LNCAP (cell line): ENCODE measurements around the gene STAC.

Experiments
- TF ChIP-seq, protein P1 (sequence below): fragments of 450-650 bp; IDR thresholded peaks from 2 replicates; pipeline ENCODE4 v1.5.1; 2017; ENCODE audit warnings: mild to moderate bottlenecking

STAC gene, protein sequence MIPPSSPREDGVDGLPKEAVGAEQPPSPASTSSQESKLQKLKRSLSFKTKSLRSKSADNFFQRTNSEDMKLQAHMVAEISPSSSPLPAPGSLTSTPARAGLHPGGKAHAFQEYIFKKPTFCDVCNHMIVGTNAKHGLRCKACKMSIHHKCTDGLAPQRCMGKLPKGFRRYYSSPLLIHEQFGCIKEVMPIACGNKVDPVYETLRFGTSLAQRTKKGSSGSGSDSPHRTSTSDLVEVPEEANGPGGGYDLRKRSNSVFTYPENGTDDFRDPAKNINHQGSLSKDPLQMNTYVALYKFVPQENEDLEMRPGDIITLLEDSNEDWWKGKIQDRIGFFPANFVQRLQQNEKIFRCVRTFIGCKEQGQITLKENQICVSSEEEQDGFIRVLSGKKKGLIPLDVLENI

DNA sequence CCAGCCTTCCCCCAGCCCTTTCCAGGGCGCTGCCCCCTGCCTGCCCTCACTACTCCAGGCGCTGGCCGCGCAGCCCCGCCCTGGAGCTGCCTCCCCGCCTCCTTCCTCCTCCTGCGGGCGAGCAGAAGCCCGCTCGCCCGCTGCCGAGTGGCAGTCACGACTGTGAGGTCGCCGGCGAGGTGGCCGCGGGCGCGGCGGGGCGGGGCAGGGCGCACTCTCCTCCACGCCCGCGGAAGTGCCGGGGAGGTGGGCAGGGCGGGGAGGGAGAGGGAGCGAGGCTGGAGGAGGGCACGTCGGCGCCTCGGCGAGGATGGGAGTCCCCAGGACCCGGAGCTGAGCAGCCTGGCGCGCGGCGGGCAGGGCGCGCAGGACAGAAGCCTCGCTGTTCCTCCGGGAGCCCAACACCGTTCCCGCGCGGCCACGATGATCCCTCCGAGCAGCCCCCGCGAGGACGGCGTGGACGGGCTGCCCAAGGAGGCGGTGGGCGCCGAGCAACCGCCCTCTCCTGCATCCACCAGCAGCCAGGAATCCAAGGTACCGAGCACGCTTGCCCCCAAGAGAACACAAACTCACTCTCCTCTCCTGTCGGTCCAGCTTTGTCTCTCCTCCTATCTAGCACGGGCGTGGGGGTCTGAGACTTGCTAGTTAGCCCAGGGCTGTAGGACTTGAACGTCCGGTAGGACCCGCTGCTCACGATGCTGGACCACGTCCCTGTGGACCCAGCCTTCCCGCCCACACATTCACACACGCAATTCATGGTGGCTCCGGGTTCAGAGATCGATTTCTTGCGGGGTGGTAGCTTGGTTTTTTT lies at the start of gene STAC:
STAC (plus strand) TSS at position 284 of the 811 bp plus-strand sequence; CDS start at position 424, 140 bp downstream.
- TF ChIP-seq, protein P1, sequence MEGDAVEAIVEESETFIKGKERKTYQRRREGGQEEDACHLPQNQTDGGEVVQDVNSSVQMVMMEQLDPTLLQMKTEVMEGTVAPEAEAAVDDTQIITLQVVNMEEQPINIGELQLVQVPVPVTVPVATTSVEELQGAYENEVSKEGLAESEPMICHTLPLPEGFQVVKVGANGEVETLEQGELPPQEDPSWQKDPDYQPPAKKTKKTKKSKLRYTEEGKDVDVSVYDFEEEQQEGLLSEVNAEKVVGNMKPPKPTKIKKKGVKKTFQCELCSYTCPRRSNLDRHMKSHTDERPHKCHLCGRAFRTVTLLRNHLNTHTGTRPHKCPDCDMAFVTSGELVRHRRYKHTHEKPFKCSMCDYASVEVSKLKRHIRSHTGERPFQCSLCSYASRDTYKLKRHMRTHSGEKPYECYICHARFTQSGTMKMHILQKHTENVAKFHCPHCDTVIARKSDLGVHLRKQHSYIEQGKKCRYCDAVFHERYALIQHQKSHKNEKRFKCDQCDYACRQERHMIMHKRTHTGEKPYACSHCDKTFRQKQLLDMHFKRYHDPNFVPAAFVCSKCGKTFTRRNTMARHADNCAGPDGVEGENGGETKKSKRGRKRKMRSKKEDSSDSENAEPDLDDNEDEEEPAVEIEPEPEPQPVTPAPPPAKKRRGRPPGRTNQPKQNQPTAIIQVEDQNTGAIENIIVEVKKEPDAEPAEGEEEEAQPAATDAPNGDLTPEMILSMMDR = no peak

DNA sequence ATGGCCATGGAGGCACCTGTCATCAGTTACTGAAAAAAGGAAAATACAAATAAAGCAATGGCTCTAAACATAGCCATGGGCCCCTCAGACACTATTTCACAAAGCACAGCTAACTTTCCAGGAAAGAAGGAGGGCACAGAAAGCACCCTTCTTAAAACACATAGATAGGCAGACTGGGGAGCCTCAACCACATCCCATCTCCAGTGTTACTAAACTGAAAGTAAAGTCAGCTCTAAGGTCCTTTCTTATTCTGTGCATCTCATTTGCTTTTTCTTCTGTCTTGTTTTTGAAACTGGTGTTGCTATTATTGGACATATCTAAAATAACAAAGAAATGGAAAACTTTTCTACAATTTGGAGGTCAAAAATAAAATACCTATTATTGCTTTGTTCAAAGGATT lies 48.2 kb upstream of the STAC start:
- TF ChIP-seq, protein P1 = no peak

DNA sequence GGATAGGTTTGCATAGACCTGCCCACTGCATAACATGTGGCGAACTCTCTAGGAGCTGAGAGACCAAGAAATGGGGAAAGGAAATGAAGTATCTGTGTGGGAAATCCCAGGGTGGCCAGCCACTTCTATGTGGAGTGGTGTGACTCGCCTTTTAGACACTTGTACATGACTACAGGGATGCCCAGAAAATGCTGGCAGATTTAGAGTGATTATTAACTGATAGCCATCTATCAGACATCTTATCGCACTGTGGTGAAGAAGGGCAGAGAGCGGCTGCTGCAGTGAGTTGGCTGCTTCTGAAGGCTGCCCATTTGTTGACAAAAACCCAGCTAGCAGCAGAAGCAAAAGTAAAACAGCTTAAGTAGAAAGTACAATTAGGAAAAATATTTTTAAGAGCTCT lies 18.1 kb upstream of the STAC start:
- TF ChIP-seq, protein P1 = no peak

DNA sequence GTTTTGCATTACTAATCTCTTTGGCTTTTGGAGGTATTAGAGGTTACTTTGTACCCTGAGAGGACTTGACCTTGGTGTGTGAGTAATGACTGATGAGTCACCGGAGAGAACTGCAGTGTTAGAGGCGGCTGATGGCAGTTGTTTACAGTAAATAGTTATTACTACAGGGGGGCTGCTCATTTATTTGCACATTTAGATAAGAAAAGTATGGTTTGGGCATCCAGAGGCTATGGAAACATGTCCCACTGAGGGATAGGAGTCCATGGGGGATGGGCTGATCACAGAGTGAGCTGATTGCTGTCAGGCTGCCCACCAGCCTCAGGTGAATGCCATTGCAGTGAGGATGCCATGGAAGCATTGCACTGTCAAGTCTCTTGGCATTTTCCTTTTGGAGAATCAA lies 17.3 kb upstream of the STAC start:
- TF ChIP-seq, protein P1 = no peak

DNA sequence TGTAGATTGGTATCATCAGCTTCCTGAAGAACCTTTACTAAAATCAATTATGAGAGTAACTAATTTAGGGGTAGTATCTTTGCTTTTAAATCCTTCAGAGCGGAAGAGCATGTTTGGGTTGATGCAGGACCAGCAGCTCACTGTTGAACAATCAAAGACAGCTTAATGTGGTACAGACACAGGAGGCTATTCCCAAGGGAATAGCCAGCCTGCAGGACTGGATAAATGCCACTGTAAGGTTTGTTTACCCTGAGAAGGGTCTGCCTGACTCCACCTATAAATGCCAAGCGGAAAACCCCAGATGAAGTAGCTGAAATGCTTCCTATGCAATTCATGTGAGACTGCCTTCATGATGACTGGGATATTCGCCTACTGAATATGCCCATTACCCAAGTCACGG lies 16.0 kb upstream of the STAC start:
- TF ChIP-seq, protein P1 = no peak

DNA sequence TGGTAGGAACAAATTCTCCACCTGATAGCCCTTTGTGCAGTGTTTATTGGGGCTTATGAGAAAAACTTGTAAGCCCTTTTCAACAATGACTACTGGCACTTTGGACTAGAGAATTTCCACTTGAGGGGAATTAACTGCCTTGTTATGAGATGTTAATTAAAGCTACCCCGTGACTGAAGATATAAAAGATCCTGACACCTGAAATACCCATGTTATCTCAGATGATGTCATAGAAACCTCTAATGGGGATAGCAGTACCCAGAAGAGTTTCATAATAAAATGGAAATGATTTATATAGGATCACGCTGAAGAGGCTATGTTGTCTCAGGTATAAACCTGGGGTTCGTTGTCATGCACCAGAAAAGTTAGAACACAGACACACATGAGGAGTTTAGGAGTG lies 14.5 kb upstream of the STAC start:
- TF ChIP-seq, protein P1 = no peak

DNA sequence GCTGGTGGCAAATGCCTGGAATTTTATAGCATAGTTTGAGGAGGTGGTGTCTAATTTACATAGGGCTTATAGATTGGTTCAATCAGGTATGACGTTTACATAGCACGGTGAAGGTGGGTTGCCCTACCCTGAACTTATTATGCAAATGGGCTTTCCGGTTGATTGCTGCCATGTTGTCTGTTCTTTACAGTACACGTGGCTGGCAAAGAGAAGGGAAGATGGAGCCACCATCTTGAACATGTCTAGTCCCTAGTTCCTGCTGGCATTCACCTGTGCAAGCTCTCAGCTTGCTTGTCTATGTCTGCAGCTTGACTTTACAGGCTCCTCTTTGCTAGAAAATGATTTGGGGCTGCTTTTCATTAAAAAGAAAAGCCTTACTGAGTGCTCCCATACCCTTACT lies 14.0 kb upstream of the STAC start:
- TF ChIP-seq, protein P1 = no peak
